Measurements from ENCODE around the gene VIPR2.
"Not testable (repeated sequence)": the region's sequence is repeated elsewhere in the genome, so short reads cannot be mapped to it uniquely, and the experiment has no call there.

DNA sequence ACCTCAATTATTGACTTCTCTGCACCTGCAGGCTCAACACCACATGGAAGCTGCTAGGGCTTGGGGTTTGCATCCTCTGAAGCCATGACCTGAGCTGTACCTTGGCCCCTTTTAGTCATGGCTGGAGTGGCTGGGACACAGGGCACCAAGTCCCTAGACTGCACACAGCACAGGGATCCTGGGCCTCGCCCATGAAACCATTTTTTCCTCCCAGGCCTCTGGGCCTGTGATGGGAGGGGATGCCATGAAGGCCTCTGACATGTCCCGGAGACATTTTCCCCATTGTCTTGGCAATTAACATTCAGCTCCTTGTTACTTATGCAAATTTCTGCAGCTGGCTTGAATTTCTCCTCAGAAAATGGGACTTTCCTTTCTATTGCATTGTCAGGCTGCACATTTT, 160.7 kb downstream of the VIPR2 start:
- TF ChIP-seq, protein P1, sequence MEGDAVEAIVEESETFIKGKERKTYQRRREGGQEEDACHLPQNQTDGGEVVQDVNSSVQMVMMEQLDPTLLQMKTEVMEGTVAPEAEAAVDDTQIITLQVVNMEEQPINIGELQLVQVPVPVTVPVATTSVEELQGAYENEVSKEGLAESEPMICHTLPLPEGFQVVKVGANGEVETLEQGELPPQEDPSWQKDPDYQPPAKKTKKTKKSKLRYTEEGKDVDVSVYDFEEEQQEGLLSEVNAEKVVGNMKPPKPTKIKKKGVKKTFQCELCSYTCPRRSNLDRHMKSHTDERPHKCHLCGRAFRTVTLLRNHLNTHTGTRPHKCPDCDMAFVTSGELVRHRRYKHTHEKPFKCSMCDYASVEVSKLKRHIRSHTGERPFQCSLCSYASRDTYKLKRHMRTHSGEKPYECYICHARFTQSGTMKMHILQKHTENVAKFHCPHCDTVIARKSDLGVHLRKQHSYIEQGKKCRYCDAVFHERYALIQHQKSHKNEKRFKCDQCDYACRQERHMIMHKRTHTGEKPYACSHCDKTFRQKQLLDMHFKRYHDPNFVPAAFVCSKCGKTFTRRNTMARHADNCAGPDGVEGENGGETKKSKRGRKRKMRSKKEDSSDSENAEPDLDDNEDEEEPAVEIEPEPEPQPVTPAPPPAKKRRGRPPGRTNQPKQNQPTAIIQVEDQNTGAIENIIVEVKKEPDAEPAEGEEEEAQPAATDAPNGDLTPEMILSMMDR (IDR thresholded peaks at IDR 0.05) = not testable (repeated sequence)
- TF ChIP-seq POLR2A (IDR thresholded peaks at IDR 0.05) = not testable (repeated sequence)
